Stimulated activated CD4-positive, alpha-beta T cell treated with anti-CD3 and anti-CD28 coated beads, TNF-alpha, amount 100 ng/mL, for 1 hour (primary cell): ENCODE results near the gene ELF2.
"Not testable (repeated sequence)": the region's sequence is repeated elsewhere in the genome, so short reads cannot be mapped to it uniquely, and the experiment has no call there.

ENCODE experiments used
- DNase-seq, 3 donors: peaks; one replicate each; pipeline ENCODE4 v3.0.0-alpha.2; 2020; ENCODE audit warnings: low read depth in 3 of 3, low spot score in 1 of 3

ELF2 gene

GRCh38 chr4:139177049-139177868 is at the start of gene ELF2:
TSS of gene ELF2 (minus strand) at chr4:139177218. CDS start at chr4:139137701, 39,517 bp downstream.
- DNase-seq, result peak; percentile 72 to 75 (median 72)

GRCh38 chr4:139223682-139224317 is 46.8 kb upstream of the ELF2 start:
- no peak for DNase-seq

GRCh38 chr4:139222215-139222614 is 45.2 kb upstream of the ELF2 start:
- DNase-seq, result no peak

- no peak for DNase-seq
Measured at GRCh38 chr4:139221687-139222086, 44.7 kb upstream of the ELF2 start.

- DNase-seq, result no peak
Measured at GRCh38 chr4:139219450-139220055, 42.5 kb upstream of the ELF2 start.

GRCh38 chr4:139214039-139214534 is 37.1 kb upstream of the ELF2 start:
- no peak for DNase-seq

GRCh38 chr4:139213633-139214032 is 36.6 kb upstream of the ELF2 start:
- not testable (repeated sequence) for DNase-seq

GRCh38 chr4:139212900-139213299 is 35.9 kb upstream of the ELF2 start:
- DNase-seq, result no peak

GRCh38 chr4:139210486-139210885 is 33.5 kb upstream of the ELF2 start:
- DNase-seq, result no peak

- DNase-seq, result no peak
Measured at GRCh38 chr4:139209470-139210063, 32.5 kb upstream of the ELF2 start.

- DNase-seq, result no peak
Measured at GRCh38 chr4:139208404-139208945, 31.5 kb upstream of the ELF2 start.

GRCh38 chr4:139207873-139208403 is 30.9 kb upstream of the ELF2 start:
- DNase-seq, result no peak

- DNase-seq, result no peak
Measured at GRCh38 chr4:139207247-139207646, 30.2 kb upstream of the ELF2 start.

- no peak for DNase-seq
Measured at GRCh38 chr4:139202991-139203390, 26.0 kb upstream of the ELF2 start.

GRCh38 chr4:139200506-139200905 is 23.5 kb upstream of the ELF2 start:
- no peak for DNase-seq

GRCh38 chr4:139200102-139200501 is 23.1 kb upstream of the ELF2 start:
- no peak for DNase-seq

GRCh38 chr4:139197214-139197613 is 20.2 kb upstream of the ELF2 start:
- DNase-seq, result not testable (repeated sequence)

- no peak for DNase-seq
Measured at GRCh38 chr4:139196462-139196861, 19.4 kb upstream of the ELF2 start.

GRCh38 chr4:139191373-139191772 is 14.4 kb upstream of the ELF2 start:
- no peak for DNase-seq

GRCh38 chr4:139189972-139190371 is 13.0 kb upstream of the ELF2 start:
- no peak for DNase-seq

- no peak for DNase-seq
Measured at GRCh38 chr4:139189417-139189749, 12.4 kb upstream of the ELF2 start.
